Esophagus squamous epithelium (tissue), 5 donors: ENCODE measurements around the gene PUS1. TPM values are rescaled to one million over a fixed set of nuclear protein-coding genes. Genes with fewer than 3 reads are reported as not detected.

ENCODE experiments used
- DNase-seq: peaks from one replicate; lab custom pipeline; 2025; lab: John Stamatoyannopoulos, UW
- H3K27ac ChIP-seq, 4 donors: fragments of 200-600 bp; sonication (generic); one replicate each; pipeline ENCODE4 v1.5.1; 2016 to 2019; ENCODE audit warnings: mild to moderate bottlenecking in 1 of 4
- H3K27me3 ChIP-seq, 4 donors: fragments of 200-600 bp; sonication (generic); 1 replicate in 3 of 4; 2 replicates in 1 of 4; pipeline versions ENCODE4 v1.5.1 to v1.6.0; 2017 to 2021; ENCODE audit warnings: antibody characterized with exemption in 1 of 4
- H3K36me3 ChIP-seq, 3 donors: fragments of 200-600 bp; sonication (generic); one replicate each; pipeline ENCODE4 v1.5.1; 2016 to 2019
- H3K4me1 ChIP-seq, 3 donors: fragments of 200-600 bp; sonication (generic); one replicate each; pipeline ENCODE4 v1.5.1; 2017 to 2019
- H3K4me3 ChIP-seq, 4 donors: fragments of 200-600 bp; sonication (generic); 1 replicate in 3 of 4; 2 replicates in 1 of 4; pipeline ENCODE4 v1.5.1; 2016 to 2019; ENCODE audit warnings: mild to moderate bottlenecking in 2 of 4, moderate library complexity in 1 of 4
- H3K9me3 ChIP-seq, 3 donors: fragments of 200-600 bp; sonication (generic); one replicate each; pipeline ENCODE4 v1.5.1; 2016 to 2019
- POLR2A ChIP-seq, 4 donors: fragments of 450-650 bp; IDR thresholded peaks; one replicate each; pipeline ENCODE4 v1.6.1; 2017; ENCODE audit warnings: antibody characterized with exemption in 4 of 4, mild to moderate bottlenecking in 4 of 4, moderate library complexity in 3 of 4
- WGBS, 2 donors: methylation state at CpG; one replicate each; pipeline ENCODE4 v1.1.5; 2018; 5-methylcytosine and 5-hydroxymethylcytosine counted together
- intact Hi-C: fragments of 100-400 bp; cut with DNase I; formaldehyde crosslinking; loops from one replicate; pipeline ENCODE4 v1.15.0; 2022
- total RNA-seq, 4 donors: library from RNA; depleted of rRNA; stranded (reverse); fragments of >200 nt; gene quantifications; one replicate each; pipeline ENCODE4 v1.1.0, GENCODE V29; 2016
- TF ChIP-seq, protein P1 (sequence below), 6 experiments: fragments of 450-650 bp in 4 of 6; fragments of 200-600 bp in 2 of 6; sonication (generic) in 2 of 6; IDR thresholded peaks; one replicate each; pipeline ENCODE4 v1.5.1; 2016 to 2019; ENCODE audit warnings: antibody characterized with exemption in 6 of 6, mild to moderate bottlenecking in 4 of 6, moderate library complexity in 4 of 6
- donor health status: DM: yes; HTN: yes; CAD: no.

Gene PUS1
- total RNA-seq, 4 donors from 2014 or later: 8.1 to 24.2 (median 19.8) TPM

DNA sequence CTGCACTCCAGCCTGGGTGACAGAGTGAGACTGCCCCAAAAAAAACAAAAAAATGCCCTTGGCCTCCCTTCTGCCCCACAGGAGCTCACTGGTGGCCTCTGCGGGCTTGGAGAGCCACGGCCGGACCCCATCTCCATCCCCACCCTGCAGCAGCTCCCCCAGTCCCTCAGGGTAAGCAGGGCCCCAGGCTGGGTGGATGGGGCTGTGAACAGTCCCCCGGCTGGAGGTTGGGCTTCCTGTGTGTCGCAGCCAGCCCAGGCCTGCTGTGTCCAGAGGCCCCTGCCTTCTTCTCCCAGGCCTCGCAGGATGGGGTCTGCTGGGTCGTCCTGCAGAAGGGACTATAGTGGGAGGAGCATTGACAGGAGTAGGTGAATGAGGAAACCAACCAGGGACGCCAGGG lies 15.4 kb upstream of the PUS1 start:
- Histone ChIP-seq H3K9me3 (no peaks in the 10 kb centered on the region), H3K27ac (no peak overlapping the region), H3K4me1 (peaks cover 0 to 14% (median 11%) of the 10 kb centered on the region in 3 donors), H3K27me3 (no peaks in the 10 kb centered on the region), H3K4me3 (no peak overlapping the region), H3K36me3 (peaks cover 55 to 96% (median 59%) of the 10 kb centered on the region in 3 donors)
- no peak for TF ChIP-seq POLR2A (IDR thresholded peaks at IDR 0.05)
- TF ChIP-seq, protein P1, sequence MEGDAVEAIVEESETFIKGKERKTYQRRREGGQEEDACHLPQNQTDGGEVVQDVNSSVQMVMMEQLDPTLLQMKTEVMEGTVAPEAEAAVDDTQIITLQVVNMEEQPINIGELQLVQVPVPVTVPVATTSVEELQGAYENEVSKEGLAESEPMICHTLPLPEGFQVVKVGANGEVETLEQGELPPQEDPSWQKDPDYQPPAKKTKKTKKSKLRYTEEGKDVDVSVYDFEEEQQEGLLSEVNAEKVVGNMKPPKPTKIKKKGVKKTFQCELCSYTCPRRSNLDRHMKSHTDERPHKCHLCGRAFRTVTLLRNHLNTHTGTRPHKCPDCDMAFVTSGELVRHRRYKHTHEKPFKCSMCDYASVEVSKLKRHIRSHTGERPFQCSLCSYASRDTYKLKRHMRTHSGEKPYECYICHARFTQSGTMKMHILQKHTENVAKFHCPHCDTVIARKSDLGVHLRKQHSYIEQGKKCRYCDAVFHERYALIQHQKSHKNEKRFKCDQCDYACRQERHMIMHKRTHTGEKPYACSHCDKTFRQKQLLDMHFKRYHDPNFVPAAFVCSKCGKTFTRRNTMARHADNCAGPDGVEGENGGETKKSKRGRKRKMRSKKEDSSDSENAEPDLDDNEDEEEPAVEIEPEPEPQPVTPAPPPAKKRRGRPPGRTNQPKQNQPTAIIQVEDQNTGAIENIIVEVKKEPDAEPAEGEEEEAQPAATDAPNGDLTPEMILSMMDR (IDR thresholded peaks at IDR 0.05): no peak
- no CpG with 5 or more reads among the region's 8 CpGs for WGBS, 2 donors
- intact Hi-C loops: no loop called here
- DNase-seq: no peak

DNA sequence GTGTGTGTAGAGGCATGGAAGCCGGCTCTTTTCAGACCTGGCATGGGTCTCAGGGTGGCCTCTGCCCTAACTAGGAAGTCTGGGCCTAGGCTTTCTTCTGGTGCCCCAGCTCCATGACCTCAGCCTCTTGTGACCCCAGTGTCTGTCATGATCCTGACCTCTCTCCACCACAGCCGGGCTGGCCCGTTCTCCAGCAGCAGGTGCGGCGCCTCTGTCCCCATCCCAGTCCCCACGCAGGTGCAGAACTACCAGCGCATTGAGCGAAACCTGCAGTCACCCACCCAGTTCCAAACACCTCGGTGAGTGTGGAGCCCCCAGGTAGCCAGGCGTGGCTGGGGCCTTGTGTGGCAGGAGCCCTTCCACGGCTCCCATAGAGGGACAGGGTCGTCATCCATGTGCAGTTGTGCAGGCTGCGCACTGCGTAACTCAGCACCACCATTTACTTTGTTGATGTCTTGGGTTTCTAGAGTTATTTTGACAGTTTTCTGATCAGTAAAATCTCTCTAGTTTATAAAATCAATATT lies 14.8 kb upstream of the PUS1 start:
- TF ChIP-seq, protein P1 (IDR thresholded peaks at IDR 0.05): no peak
- TF ChIP-seq POLR2A (IDR thresholded peaks at IDR 0.05): no peak
- Histone ChIP-seq H3K27ac (no peak overlapping the region), H3K9me3 (no peaks in the 10 kb centered on the region), H3K36me3 (peaks cover 50 to 95% (median 58%) of the 10 kb centered on the region in 3 donors), H3K4me1 (peaks cover 0 to 14% (median 11%) of the 10 kb centered on the region in 3 donors), H3K27me3 (no peaks in the 10 kb centered on the region), H3K4me3 (no peak overlapping the region)
- intact Hi-C loops: no loop called here
- no peak for DNase-seq
- 94 to 96% methylated on average over 5 to 7 of the region's 14 CpGs for WGBS, 2 donors

DNA sequence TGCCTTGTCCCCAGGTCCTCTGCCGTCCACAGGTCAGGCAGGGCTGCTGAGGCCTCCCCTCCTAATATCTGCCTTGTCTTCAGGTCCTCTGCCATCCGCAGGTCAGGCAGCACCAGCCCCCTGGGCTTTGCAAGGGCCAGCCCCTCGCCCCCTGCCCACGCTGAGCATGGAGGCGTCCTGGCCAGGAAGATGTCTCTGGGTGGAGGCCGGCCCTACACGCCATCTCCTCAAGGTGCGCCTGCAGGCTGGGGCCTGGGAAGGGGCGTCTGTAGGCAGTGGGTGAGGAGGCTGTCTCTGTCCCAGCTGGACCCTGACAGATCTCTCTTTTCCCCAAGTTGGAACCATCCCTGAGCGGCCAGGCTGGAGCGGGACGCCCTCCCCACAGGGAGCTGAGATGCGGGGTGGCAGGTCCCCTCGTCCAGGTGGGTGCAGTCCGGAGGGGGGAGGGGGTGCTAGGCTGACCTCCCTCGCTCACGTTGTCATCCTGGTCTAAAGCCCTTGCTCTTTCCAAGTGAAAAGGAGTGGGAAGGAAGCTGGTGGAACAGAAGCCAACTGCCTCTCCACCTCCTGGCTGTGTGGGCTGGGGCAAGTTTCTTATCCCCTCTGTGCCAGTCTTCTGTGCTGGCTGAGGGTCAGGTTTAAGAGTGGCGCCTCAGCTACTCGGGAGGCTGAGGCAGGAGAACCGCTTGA lies 13.9 kb upstream of the PUS1 start:
- Histone ChIP-seq H3K9me3 (no peaks in the 10 kb centered on the region), H3K4me3 (no peak overlapping the region), H3K36me3 (peaks cover 52 to 95% (median 53%) of the 10 kb centered on the region in 3 donors), H3K27me3 (no peaks in the 10 kb centered on the region), H3K4me1 (peaks cover 0 to 14% (median 11%) of the 10 kb centered on the region in 3 donors), H3K27ac (no peak overlapping the region)
- no peak for DNase-seq
- 85 to 90% methylated on average over 8 to 11 of the region's 20 CpGs for WGBS, 2 donors
- TF ChIP-seq, protein P1 (IDR thresholded peaks at IDR 0.05): no peak
- TF ChIP-seq POLR2A (IDR thresholded peaks at IDR 0.05): no peak
- intact Hi-C loops: no loop called here

DNA sequence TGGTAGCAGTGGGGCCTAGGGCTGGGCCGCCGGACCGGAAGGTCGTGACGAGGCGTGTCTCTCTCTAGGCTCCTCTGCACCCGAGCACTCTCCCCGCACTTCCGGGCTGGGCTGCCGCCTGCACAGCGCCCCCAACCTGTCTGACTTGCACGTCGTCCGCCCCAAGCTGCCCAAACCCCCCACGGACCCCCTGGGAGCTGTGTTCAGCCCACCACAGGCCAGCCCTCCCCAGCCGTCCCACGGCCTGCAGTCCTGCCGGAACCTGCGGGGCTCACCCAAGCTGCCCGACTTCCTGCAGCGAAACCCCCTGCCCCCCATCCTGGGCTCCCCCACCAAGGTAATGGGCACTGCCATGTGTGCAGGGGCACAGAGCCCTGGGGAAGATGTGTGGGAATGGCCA lies 13.3 kb upstream of the PUS1 start:
- no peak for DNase-seq
- no peak overlapping the region for H3K4me3 ChIP-seq
- H3K27me3 ChIP-seq: no peaks in the 10 kb centered on the region
- peaks cover 0 to 14% (median 11%) of the 10 kb centered on the region in 3 donors for H3K4me1 ChIP-seq
- peaks cover 48 to 95% (median 53%) of the 10 kb centered on the region in 3 donors for H3K36me3 ChIP-seq
- no peak for TF ChIP-seq POLR2A (IDR thresholded peaks at IDR 0.05)
- TF ChIP-seq, protein P1 (IDR thresholded peaks at IDR 0.05): no peak
- intact Hi-C loops: no loop called here
- WGBS, 2 donors: 92 to 99% methylated on average over 9 to 10 of the region's 21 CpGs
- no peak overlapping the region for H3K27ac ChIP-seq
- H3K9me3 ChIP-seq: no peaks in the 10 kb centered on the region
